ENCODE measurements around the gene MZT2A. TPM values are rescaled to one million over a fixed set of nuclear protein-coding genes. Genes with fewer than 3 reads are reported as not detected.
A peak's percentile ranks its signal among the peaks of the same experiment; 100 is the strongest.
"Not testable (repeated sequence)": the region's sequence is repeated elsewhere in the genome, so short reads cannot be mapped to it uniquely, and the experiment has no call there.

MZT2A gene
- total RNA-seq, 2 experiments from 2014 or later: 69.9 to 110 TPM

DNA sequence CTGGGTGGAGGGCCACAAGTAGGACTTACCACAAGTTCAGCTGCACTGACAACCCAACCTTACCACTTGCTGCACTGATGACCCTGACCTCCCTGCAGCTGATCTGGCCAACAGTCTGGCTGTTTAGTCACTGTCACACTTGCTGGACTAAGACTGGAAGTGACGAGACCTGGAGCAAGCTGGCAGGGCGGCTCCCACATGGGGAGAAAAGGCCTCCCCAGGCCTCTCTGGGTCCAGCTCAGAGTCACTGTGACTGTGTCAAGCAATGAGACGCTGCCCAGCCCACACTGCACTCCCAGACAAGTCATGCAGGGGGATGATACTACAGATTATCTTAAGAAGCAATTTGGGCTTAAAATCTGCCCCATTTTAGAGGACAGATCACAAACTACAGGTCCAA is 21.3 kb downstream of the MZT2A start:
- H3K4me1 Mint-ChIP-seq; CTCF ChIA-PET; H3K27me3 Mint-ChIP-seq; H3K4me3 Mint-ChIP-seq; H3K27ac Mint-ChIP-seq; DNase-seq; ATAC-seq; H3K9me3 Mint-ChIP-seq (ENCODE audit: low read depth); POLR2A ChIA-PET; intact Hi-C loops (cut with DNase I, micrococcal nuclease); H3K36me3 Mint-ChIP-seq (ENCODE audit: low read depth): not testable (repeated sequence)

GRCh38 chr2:131467722-131468121 is 24.5 kb downstream of the MZT2A start:
- H3K4me1 Mint-ChIP-seq; ATAC-seq; H3K9me3 Mint-ChIP-seq (ENCODE audit: low read depth); CTCF ChIA-PET; POLR2A ChIA-PET; H3K27ac Mint-ChIP-seq; intact Hi-C loops (cut with DNase I, micrococcal nuclease); H3K36me3 Mint-ChIP-seq (ENCODE audit: low read depth); DNase-seq; H3K4me3 Mint-ChIP-seq; H3K27me3 Mint-ChIP-seq: not testable (repeated sequence)

- H3K36me3 Mint-ChIP-seq (ENCODE audit: low read depth); H3K9me3 Mint-ChIP-seq (ENCODE audit: low read depth); H3K27ac Mint-ChIP-seq; intact Hi-C loops (cut with DNase I, micrococcal nuclease); POLR2A ChIA-PET; H3K4me1 Mint-ChIP-seq; H3K4me3 Mint-ChIP-seq; CTCF ChIA-PET; ATAC-seq; DNase-seq: not testable (repeated sequence)
- H3K27me3 Mint-ChIP-seq: peaks cover 30% of the 10 kb centered on the region
Observed at GRCh38 chr2:131454914-131455313, 37.3 kb downstream of the MZT2A start.

DNA sequence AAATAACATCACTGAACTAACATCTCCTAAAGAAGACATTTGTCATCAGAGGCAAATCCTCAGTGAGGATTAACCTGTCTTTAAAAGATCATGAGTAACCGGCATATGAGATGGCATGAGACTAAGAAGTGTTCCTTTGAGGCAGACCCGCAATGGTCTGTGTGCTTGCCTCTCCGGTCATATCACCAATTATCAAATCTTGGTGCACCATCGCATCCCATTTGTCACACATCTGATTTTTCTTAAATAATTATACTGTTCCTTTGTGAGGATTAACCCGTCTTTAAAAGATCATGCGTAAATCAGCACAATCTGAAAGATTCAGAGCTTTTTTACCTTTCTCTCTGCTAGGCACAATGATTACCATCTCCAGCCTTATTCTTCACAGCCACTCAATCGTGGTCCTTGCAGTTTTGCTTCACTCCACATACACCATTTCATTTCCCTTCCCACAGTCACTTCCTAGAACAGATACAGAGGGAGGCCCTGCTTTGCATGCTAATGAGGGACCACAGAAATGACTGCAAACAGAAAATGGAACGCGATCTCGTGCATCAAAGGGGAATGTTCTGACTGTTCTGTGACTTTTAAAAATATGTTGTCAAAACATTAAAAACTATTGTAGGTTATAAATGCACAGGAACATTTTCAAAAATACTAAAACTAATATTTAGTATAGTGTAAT is 40.8 kb downstream of the MZT2A start:
- H3K4me3 Mint-ChIP-seq; H3K9me3 Mint-ChIP-seq (ENCODE audit: low read depth); H3K36me3 Mint-ChIP-seq (ENCODE audit: low read depth); intact Hi-C loops (cut with DNase I, micrococcal nuclease); POLR2A ChIA-PET; CTCF ChIA-PET; H3K27ac Mint-ChIP-seq; H3K4me1 Mint-ChIP-seq: not testable (repeated sequence)
- DNase-seq (peak; percentile 32), ATAC-seq (peak; percentile 89)
- peaks cover 24% of the 10 kb centered on the region for H3K27me3 Mint-ChIP-seq

- H3K4me1 Mint-ChIP-seq; H3K27ac Mint-ChIP-seq; H3K9me3 Mint-ChIP-seq (ENCODE audit: low read depth); POLR2A ChIA-PET; CTCF ChIA-PET; H3K4me3 Mint-ChIP-seq; H3K36me3 Mint-ChIP-seq (ENCODE audit: low read depth); DNase-seq; ATAC-seq; intact Hi-C loops (cut with DNase I, micrococcal nuclease): not testable (repeated sequence)
- peaks cover 24% of the 10 kb centered on the region for H3K27me3 Mint-ChIP-seq
Observed at GRCh38 chr2:131447981-131448380, 44.2 kb downstream of the MZT2A start.

GRCh38 chr2:131445896-131446295 is 46.3 kb downstream of the MZT2A start:
- ATAC-seq: no peak
- Mint-ChIP-seq H3K4me3 (no peak overlapping the region), H3K27me3 (peaks cover 22% of the 10 kb centered on the region), H3K9me3 (ENCODE audit: low read depth) (no peaks in the 10 kb centered on the region), H3K36me3 (ENCODE audit: low read depth) (no peaks in the 10 kb centered on the region), H3K27ac (no peak overlapping the region), H3K4me1 (peaks cover 6% of the 10 kb centered on the region)
- DNase-seq: no peak
- intact Hi-C loops (cut with DNase I, micrococcal nuclease): no loop called here
- CTCF ChIA-PET: no interaction called here
- POLR2A ChIA-PET: no interaction called here

- H3K9me3 Mint-ChIP-seq (ENCODE audit: low read depth); intact Hi-C loops (cut with DNase I, micrococcal nuclease); ATAC-seq: not testable (repeated sequence)
Observed at GRCh38 chr2:131445515-131445797, 46.7 kb downstream of the MZT2A start.

GRCh38 chr2:131444736-131445514 is 47.3 kb downstream of the MZT2A start:
- H3K4me3 Mint-ChIP-seq; ATAC-seq; H3K9me3 Mint-ChIP-seq (ENCODE audit: low read depth); POLR2A ChIA-PET; H3K27ac Mint-ChIP-seq; intact Hi-C loops (cut with DNase I, micrococcal nuclease); H3K36me3 Mint-ChIP-seq (ENCODE audit: low read depth); CTCF ChIA-PET; DNase-seq: not testable (repeated sequence)
- H3K27me3 Mint-ChIP-seq: peaks cover 21% of the 10 kb centered on the region
- H3K4me1 Mint-ChIP-seq: peaks cover 11% of the 10 kb centered on the region

More at GRCh38 chr2:131445515-131445797, 46.7 kb downstream of the MZT2A start:
- POLR2A ChIA-PET; H3K36me3 Mint-ChIP-seq (ENCODE audit: low read depth); DNase-seq; H3K4me3 Mint-ChIP-seq; H3K27ac Mint-ChIP-seq; CTCF ChIA-PET: not testable (repeated sequence)
- Mint-ChIP-seq H3K27me3 (peaks cover 22% of the 10 kb centered on the region), H3K4me1 (peaks cover 10% of the 10 kb centered on the region)

GRCh38 chr2:131440742-131441468 is 51.3 kb downstream of the MZT2A start:
- POLR2A ChIA-PET; H3K9me3 Mint-ChIP-seq (ENCODE audit: low read depth); H3K36me3 Mint-ChIP-seq (ENCODE audit: low read depth); intact Hi-C loops (cut with DNase I, micrococcal nuclease); H3K4me3 Mint-ChIP-seq; CTCF ChIA-PET: not testable (repeated sequence)
- Mint-ChIP-seq H3K27ac (peak overlapping the region; percentile 77), H3K27me3 (peaks cover 17% of the 10 kb centered on the region), H3K4me1 (peaks cover 11% of the 10 kb centered on the region)
- ATAC-seq (peak; percentile 96), DNase-seq (peak; percentile 30)

Small RNA genes within 50 kb of the gene (microRNA-seq; reads per million reads assigned to microRNA genes)
- not detected for gene MIR4784 (ENCODE audit: borderline replicate concordance)

Other genes starting within 250 kb of the MZT2A start
- gene RAB6D, start 128.2 kb downstream of the MZT2A start, total RNA-seq: not detected
- gene TUBA3D, start 16.3 kb downstream of the MZT2A start, total RNA-seq: not detected
- 1 to 10 TPM; 3.0 to 3.5 TPM for gene CCDC74A, start 35.5 kb upstream of the MZT2A start, total RNA-seq

Data from activated CD4-positive, alpha-beta T cell treated with anti-CD3 and anti-CD28 coated beads for 36 hours (primary cell).